GM12878 (cell line): ENCODE data around the gene CC2D2B. TPM values are rescaled to one million over a fixed set of nuclear protein-coding genes. Genes with fewer than 3 reads are reported as not detected.

Experiments used
- ATAC-seq: fragments of 200-7000 bp; cut with Tn5 transposase; 3 replicates; pipeline ENCODE4 v1.9.1; 2020; ENCODE audit warnings: mild to moderate bottlenecking, moderate library complexity
- BruUV-seq: library from RNA; stranded (reverse); fragments of 400-500 nt; replicated peaks from 2 replicates; lab custom pipeline; 2021; lab: Mats Ljungman, UMichigan
- CTCF ChIA-PET: fragments of 300-600 bp; sonication (Branson Sonifier 250); formaldehyde crosslinking; extraction: SDS; loops from one replicate; lab custom pipeline; 2021; ENCODE audit warnings: inconsistent platforms; lab: Yijun Ruan, JAX
- POLR2A ChIA-PET: fragments of 350-600 bp; formaldehyde crosslinking; extraction: SDS; loops from one replicate; lab custom pipeline; 2021; ENCODE audit warnings: inconsistent platforms; lab: Charles Lee
- RAD21 ChIA-PET: fragments of 300-600 bp; sonication (Branson Sonifier 250); formaldehyde crosslinking; loops from one replicate; lab custom pipeline; 2023; ENCODE audit warnings: antibody characterized with exemption; ENCODE audit not compliant: unreplicated experiment; lab: Charles Lee
- SMC1A ChIA-PET: fragments of 300-600 bp; sonication (Branson Sonifier 250); formaldehyde crosslinking; loops from one replicate; lab custom pipeline; 2023; ENCODE audit not compliant: unreplicated experiment, uncharacterized antibody; lab: Charles Lee
- DNase-seq: peaks from one replicate; pipeline ENCODE4 v3.0.0-alpha.2; 2011; ENCODE audit warnings: low read depth, low spot score
- FAIRE-seq: peaks from 3 replicates; lab custom pipeline; 2011; peaks lifted over from hg19 to GRCh38; lab: Jason Lieb, UNC
- H2AFZ ChIP-seq: 2 replicates; pipeline ENCODE4 v1.6.0; 2011; ENCODE audit warnings: low read depth, low read length, control low read depth; ENCODE audit not compliant: control insufficient read depth
- H3K27ac ChIP-seq: 2 replicates; pipeline ENCODE4 v1.5.1; 2011; ENCODE audit warnings: control low read depth; ENCODE audit not compliant: control insufficient read depth, insufficient read depth
- H3K27me3 ChIP-seq, 2 experiments: replicated peaks in 1 of 2; 2 replicates each; pipeline versions ENCODE4 v1.6.0 to v1.6.1; 2011; ENCODE audit warnings: low read length in 1 of 2; ENCODE audit not compliant: control insufficient read depth in 2 of 2, insufficient read depth in 2 of 2
- H3K36me3 ChIP-seq, 2 experiments: 2 replicates each; pipeline ENCODE4 v1.5.1; 2011; ENCODE audit warnings: low read length in 1 of 2; ENCODE audit not compliant: control insufficient read depth in 2 of 2, insufficient read depth in 2 of 2
- H3K4me1 ChIP-seq: 2 replicates; pipeline ENCODE4 v1.6.1; 2011; ENCODE audit warnings: mild to moderate bottlenecking, low read length, moderate library complexity, mixed read lengths; ENCODE audit not compliant: control insufficient read depth, insufficient read depth
- H3K4me2 ChIP-seq: 2 replicates; pipeline ENCODE4 v1.6.0; 2011; ENCODE audit warnings: control low read depth; ENCODE audit not compliant: control insufficient read depth, insufficient read depth
- H3K4me3 ChIP-seq: fragments of 200-600 bp; sonication (generic); 2 replicates; pipeline ENCODE4 v1.5.1; 2016
- H3K79me2 ChIP-seq: 2 replicates; pipeline ENCODE4 v1.6.0; 2011; ENCODE audit warnings: low read length; ENCODE audit not compliant: control insufficient read depth, insufficient read depth
- H3K9ac ChIP-seq: 2 replicates; pipeline ENCODE4 v1.8.0; 2011; ENCODE audit warnings: low read length, control low read depth, mixed read lengths; ENCODE audit not compliant: control insufficient read depth, insufficient read depth
- H3K9me3 ChIP-seq: replicated peaks from 3 replicates; pipeline ENCODE4 v1.5.1; 2011; ENCODE audit warnings: mild to moderate bottlenecking, low read length; ENCODE audit not compliant: control insufficient read depth, insufficient read depth
- H4K20me1 ChIP-seq: 2 replicates; pipeline ENCODE4 v1.6.0; 2011; ENCODE audit not compliant: control insufficient read depth, insufficient read depth
- BCL11A ChIP-seq: IDR thresholded peaks from 2 replicates; pipeline ENCODE4 v1.6.1; 2011; ENCODE audit warnings: low read depth, low read length
- BCLAF1 ChIP-seq: fragments of 450-650 bp; IDR thresholded peaks from 2 replicates; pipeline ENCODE4 v1.6.1; 2017; ENCODE audit warnings: antibody characterized with exemption, mild to moderate bottlenecking, moderate library complexity
- CTCF ChIP-seq, 3 experiments: IDR thresholded peaks in 2 of 3; conservative IDR thresholded peaks in 1 of 3; 2 replicates each; pipeline ENCODE4 v1.5.1; 2011; ENCODE audit warnings: low read depth in 3 of 3, low read length in 3 of 3, mild to moderate bottlenecking in 3 of 3, control low read depth in 2 of 3, moderate library complexity in 2 of 3, inconsistent platforms in 1 of 3, mixed read lengths in 1 of 3; ENCODE audit not compliant: control insufficient read depth in 2 of 3, insufficient read depth in 1 of 3; ENCODE audit errors: extremely low read depth in 1 of 3
- DPF2 ChIP-seq: fragments of 450-650 bp; IDR thresholded peaks from 2 replicates; pipeline ENCODE4 v1.6.1; 2017; ENCODE audit warnings: mild to moderate bottlenecking
- ELK1 ChIP-seq: IDR thresholded peaks from 2 replicates; pipeline ENCODE4 v1.6.1; 2012; ENCODE audit warnings: low read depth, low read length, improper control_type of control experiment
- ESRRA ChIP-seq: IDR thresholded peaks from 2 replicates; pipeline ENCODE4 v1.6.1; 2012; ENCODE audit warnings: mild to moderate bottlenecking, low read length, improper control_type of control experiment
- HDAC6 ChIP-seq: fragments of 200-600 bp; sonication (generic); IDR thresholded peaks from one replicate; pipeline ENCODE4 v1.8.0; 2017; ENCODE audit warnings: antibody characterized with exemption; ENCODE audit not compliant: unreplicated experiment
- MTA2 ChIP-seq: fragments of 450-650 bp; IDR thresholded peaks from 2 replicates; pipeline ENCODE4 v1.6.1; 2016; ENCODE audit warnings: low read depth, mild to moderate bottlenecking, moderate library complexity
- PBX3 ChIP-seq: IDR thresholded peaks from 2 replicates; pipeline ENCODE4 v1.6.1; 2011; ENCODE audit warnings: mild to moderate bottlenecking, low read depth, low read length, moderate library complexity; ENCODE audit not compliant: insufficient replicate concordance
- RUNX3 ChIP-seq: IDR thresholded peaks from 2 replicates; pipeline ENCODE4 v1.6.1; 2012; ENCODE audit warnings: low read length, inconsistent platforms
- SREBF1 ChIP-seq: IDR thresholded peaks from 2 replicates; pipeline ENCODE4 v1.6.1; 2012; ENCODE audit warnings: mild to moderate bottlenecking, low read length
- USF2 ChIP-seq: IDR thresholded peaks from 2 replicates; pipeline ENCODE4 v1.6.1; 2011; ENCODE audit warnings: low read depth, low read length, improper control_type of control experiment, borderline replicate concordance
- ZBTB33 ChIP-seq: fragments of 450-650 bp; IDR thresholded peaks from 2 replicates; pipeline ENCODE4 v1.6.1; 2017; ENCODE audit warnings: mild to moderate bottlenecking
- WGBS: methylation state at CpG from one replicate; pipeline ENCODE4 v1.1.6; 2016; ENCODE audit warnings: low lambda C conversion rate; ENCODE audit not compliant: insufficient replicate concordance, insufficient coverage; ENCODE audit errors: missing lambda C conversion rate; 5-methylcytosine and 5-hydroxymethylcytosine counted together
- in situ Hi-C: fragments of 300-500 bp; cut with MboI; formaldehyde crosslinking; loops from 9 replicates; pipeline ENCODE4 v1.14.3; 2018; ENCODE audit warnings: mixed read lengths
- intact Hi-C: fragments of 100-400 bp; cut with micrococcal nuclease; formaldehyde crosslinking; loops from one replicate; pipeline ENCODE4 v1.14.2; 2022; ENCODE audit not compliant: unreplicated experiment
- polyA plus RNA-seq, 11 experiments: library from polyadenylated mRNA; depleted of rRNA in 4 of 11; unstranded in 6 of 11; stranded (reverse) in 5 of 11; fragments of >200 nt; fragmentation: Nextera tagmentation in 4 of 11; fragmentation: Illumina TruSeq in 1 of 11; extraction: Ambion mirVana in 4 of 11; extraction: Trizol in 1 of 11; gene quantifications; 1 replicate in 1 of 11; 2 replicates in 10 of 11; pipeline versions ENCODE4 v1.2.1 to v1.2.3, GENCODE V29; 2011 to 2016; ENCODE audit warnings: inconsistent platforms in 2 of 11, missing spikeins in 2 of 11, low read depth in 1 of 11
- total RNA-seq, 4 experiments: library from RNA; depleted of rRNA in 3 of 4; stranded (reverse); fragments of >200 nt in 3 of 4; fragmentation: Illumina TruSeq in 1 of 4; extraction: Trizol in 1 of 4; gene quantifications; 2 replicates each; pipeline versions ENCODE4 v1.2.1 to v1.2.3, GENCODE V29; 2013 to 2021

Gene CC2D2B
- total and polyA plus RNA-seq, 10 of the 15 experiments (the other 5 are each of a cell fraction or from before 2014, with no cell fraction given): 0.42 to 2.8 (median 0.78) TPM

GRCh38 chr10:96044736-96045135, 137.0 kb downstream of the CC2D2B start:
- POLR2A ChIA-PET: no interaction called here
- BruUV-seq: TSS peak; percentile 45
- H3K9ac ChIP-seq: peak overlapping the region; percentile 83

More at GRCh38 chr10:96044736-96045135, 137.0 kb downstream of the CC2D2B start:
- H3K4me1 ChIP-seq: peaks cover 11% of the 10 kb centered on the region
- no peaks in the 10 kb centered on the region for H3K9me3 ChIP-seq
- in situ Hi-C loops (no loop called here), intact Hi-C loops (loop anchor here (1.0 to 10.0 kb wide), 3 partner anchors 88 to 350 kb away; partner anchors contain the start of gene ZNF518A)
- ChIA-PET SMC1A (interaction anchor here (1.0 kb wide), 1 partner anchor 45 kb away, joined by 3 read pairs; no protein-coding TSS in a partner anchor), RAD21 (interaction anchor here (1.3 to 1.6 kb wide), 2 partner anchors 28 to 45 kb away, joined by 3 to 4 read pairs; no protein-coding TSS in a partner anchor), CTCF (interaction anchor here (0.7 to 1.8 kb wide), 3 partner anchors 28 to 351 kb away, joined by 3 to 5 read pairs (median 4); partner anchors contain the start of gene TCTN3)
- TF ChIP-seq SREBF1 (no peak), USF2 (no peak), PBX3 (no peak), CTCF (IDR thresholded peaks at IDR 0.05 in 2 of 3, conservative IDR thresholded peaks at IDR 0.05 in 1 of 3; ENCODE audit: control insufficient read depth in 2 of 3, extremely low read depth in 1 of 3, insufficient read depth in 1 of 3, low read depth in 3 of 3, low read length in 3 of 3) (no peak), ZBTB33 (no peak), ESRRA (no peak), DPF2 (no peak), MTA2 (no peak), RUNX3 (no peak), BCL11A (no peak), ELK1 (no peak), HDAC6 (no peak), BCLAF1 (no peak)
- peak overlapping the region; percentile 98 for H3K4me2 ChIP-seq
- peak overlapping the region; percentile 95 for H3K4me3 ChIP-seq
- H2AFZ ChIP-seq: peak overlapping the region; percentile 90
- H3K36me3 ChIP-seq: peaks cover 0 to 2% of the 10 kb centered on the region in 2 experiments; a peak in 2 of 4 replicates
- H3K27ac ChIP-seq: peak overlapping the region; percentile 74
- H3K27me3 ChIP-seq: no peaks in the 10 kb centered on the region
- FAIRE-seq (peak; percentile 77), ATAC-seq (0 out of 3 replicates have a peak, but pooled peaks have one; percentile 3), DNase-seq (no peak)
- H4K20me1 ChIP-seq: no peaks in the 10 kb centered on the region
- H3K79me2 ChIP-seq: peaks cover 55% of the 10 kb centered on the region
- 35% methylated on average over 8 of the region's 8 CpGs for WGBS
